ENCODE data around the gene LASP1NB.

Gene LASP1NB

GRCh38 chr17:38914741-38915638, 10.4 kb upstream of the LASP1NB start:
- H3K27ac ChIP-seq (ENCODE audit: low read depth in 2 of 2, low read length in 2 of 2), result peak overlapping the region in 1 of 2 donors; percentile 20
- peaks cover 0 to 33% (median 28%) of the 10 kb centered on the region in 3 donors for H3K36me3 ChIP-seq (ENCODE audit: control insufficient read depth in 2 of 3, insufficient read depth in 3 of 3, low read length in 3 of 3)
- H3K4me3 ChIP-seq (ENCODE audit: low read length in 3 of 3), result peak overlapping the region in 1 of 3 donors; percentile 36
- peaks cover 0 to 15% (median 12%) of the 10 kb centered on the region in 3 donors for H3K4me1 ChIP-seq (ENCODE audit: control insufficient read depth in 2 of 3, insufficient read depth in 2 of 3, low read depth in 1 of 3, low read length in 3 of 3)
- H3K27me3 ChIP-seq (ENCODE audit: control insufficient read depth, insufficient read depth, low read length), result no peaks in the 10 kb centered on the region
- no peaks in the 10 kb centered on the region for H3K9me3 ChIP-seq (ENCODE audit: control insufficient read depth in 2 of 3, insufficient read depth in 1 of 3, low read length in 3 of 3)
- peak in 4 of 5 donors; percentile 44 to 64 (median 52) for DNase-seq
- no peak for TF ChIP-seq CTCF (IDR thresholded peaks at IDR 0.05; ENCODE audit: borderline replicate concordance, extremely low read depth, insufficient read depth)
- no peak overlapping the region for H3K9ac ChIP-seq (ENCODE audit: low read length in 3 of 3)
- intact Hi-C loops (cut with DNase I), result no loop called here
- FAIRE-seq, result no peak

GRCh38 chr17:38915639-38915995, 9.8 kb upstream of the LASP1NB start:
- H3K4me1 ChIP-seq (ENCODE audit: control insufficient read depth in 2 of 3, insufficient read depth in 2 of 3, low read depth in 1 of 3, low read length in 3 of 3), result peaks cover 0 to 15% (median 12%) of the 10 kb centered on the region in 3 donors
- no peak for TF ChIP-seq CTCF (IDR thresholded peaks at IDR 0.05; ENCODE audit: borderline replicate concordance, extremely low read depth, insufficient read depth)
- intact Hi-C loops (cut with DNase I), result no loop called here
- no peak overlapping the region for H3K9ac ChIP-seq (ENCODE audit: low read length in 3 of 3)
- DNase-seq (peak in 1 of 5 donors; percentile 45), FAIRE-seq (no peak)
- H3K9me3 ChIP-seq (ENCODE audit: control insufficient read depth in 2 of 3, insufficient read depth in 1 of 3, low read length in 3 of 3), result no peaks in the 10 kb centered on the region
- peaks cover 0 to 38% (median 30%) of the 10 kb centered on the region in 3 donors for H3K36me3 ChIP-seq (ENCODE audit: control insufficient read depth in 2 of 3, insufficient read depth in 3 of 3, low read length in 3 of 3)
- H3K4me3 ChIP-seq (ENCODE audit: low read length in 3 of 3), result peak overlapping the region in 1 of 3 donors; percentile 36
- H3K27ac ChIP-seq (ENCODE audit: low read depth in 2 of 2, low read length in 2 of 2), result no peak overlapping the region
- H3K27me3 ChIP-seq (ENCODE audit: control insufficient read depth, insufficient read depth, low read length), result no peaks in the 10 kb centered on the region

DNA sequence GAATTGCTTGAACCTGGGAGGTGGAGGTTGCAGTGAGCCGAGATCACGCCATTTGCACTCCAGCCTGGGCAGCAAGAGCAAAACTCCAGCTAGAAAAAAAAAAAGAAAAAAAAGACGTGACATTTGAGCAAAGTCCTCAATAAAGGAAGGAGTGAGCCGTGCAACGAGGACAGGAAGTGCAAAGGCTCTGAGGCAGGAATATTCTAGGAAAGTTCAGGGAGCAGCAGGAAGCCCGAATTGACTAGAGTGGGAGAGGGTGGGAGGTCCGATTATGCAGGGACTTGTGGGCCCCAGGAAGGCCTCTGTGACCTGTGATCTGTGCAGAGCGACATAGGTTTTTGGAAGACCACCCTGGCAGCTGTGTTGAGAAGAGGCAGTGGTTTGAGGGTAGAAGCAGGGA, 8.6 kb upstream of the LASP1NB start:
- FAIRE-seq, result no peak
- no peak overlapping the region for H3K27ac ChIP-seq (ENCODE audit: low read depth in 2 of 2, low read length in 2 of 2)
- peak in 1 of 5 donors; percentile 12 for DNase-seq
- H3K9ac ChIP-seq (ENCODE audit: low read length in 3 of 3), result no peak overlapping the region
- no peak for TF ChIP-seq CTCF (IDR thresholded peaks at IDR 0.05; ENCODE audit: borderline replicate concordance, extremely low read depth, insufficient read depth)
- no peak overlapping the region for H3K4me3 ChIP-seq (ENCODE audit: low read length in 3 of 3)
- H3K36me3 ChIP-seq (ENCODE audit: control insufficient read depth in 2 of 3, insufficient read depth in 3 of 3, low read length in 3 of 3), result peaks cover 0 to 40% (median 30%) of the 10 kb centered on the region in 3 donors
- no peaks in the 10 kb centered on the region for H3K9me3 ChIP-seq (ENCODE audit: control insufficient read depth in 2 of 3, insufficient read depth in 1 of 3, low read length in 3 of 3)
- intact Hi-C loops (cut with DNase I), result no loop called here
- H3K4me1 ChIP-seq (ENCODE audit: control insufficient read depth in 2 of 3, insufficient read depth in 2 of 3, low read depth in 1 of 3, low read length in 3 of 3), result peaks cover 0 to 15% (median 12%) of the 10 kb centered on the region in 3 donors
- no peaks in the 10 kb centered on the region for H3K27me3 ChIP-seq (ENCODE audit: control insufficient read depth, insufficient read depth, low read length)
